NCI-H1930 (cell line): Measurements from ENCODE around the gene MTTP.

ENCODE experiments used
- DNase-seq, 2 experiments: peaks; one replicate each; lab custom pipeline; 2025; lab: John Stamatoyannopoulos, UW

Gene MTTP

DNA sequence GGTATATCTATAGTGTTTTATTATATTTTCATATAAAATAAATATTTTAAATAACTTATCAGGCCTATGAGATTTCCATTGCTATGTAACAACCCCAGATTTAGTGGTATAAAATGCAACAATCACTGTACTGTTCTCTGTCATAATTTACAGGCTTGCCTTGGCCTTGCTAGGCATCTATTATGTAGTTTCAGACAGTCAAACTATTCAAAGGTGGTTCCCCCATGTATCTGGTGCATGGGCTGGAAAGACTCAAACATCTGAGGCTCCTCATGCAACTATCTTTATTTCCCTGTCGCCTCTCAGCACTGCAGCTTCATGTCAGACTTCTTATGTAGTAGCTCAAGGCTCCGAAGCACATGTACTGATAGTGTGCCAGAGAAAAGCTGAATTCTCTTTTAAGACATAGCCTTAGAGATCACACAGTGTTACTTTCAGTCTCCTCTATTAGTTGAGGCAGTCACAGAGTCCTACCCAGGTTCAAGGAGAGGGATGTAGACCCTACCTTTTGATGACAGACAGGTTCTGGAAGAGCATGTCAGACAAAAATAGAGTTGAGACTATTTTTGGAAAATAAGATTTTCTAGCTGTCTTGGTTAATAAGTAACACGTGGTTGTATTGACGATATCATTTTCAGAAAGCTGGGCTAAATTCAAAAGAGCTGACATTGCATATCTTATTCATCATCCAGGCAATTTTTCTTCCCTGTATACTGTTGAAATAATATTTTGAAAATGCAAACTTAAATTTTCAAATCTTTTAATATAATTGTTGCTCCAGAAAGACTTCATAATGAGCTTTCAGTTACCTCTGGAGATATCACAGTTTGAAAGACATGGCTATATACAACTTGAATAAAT lies 19.4 kb downstream of the MTTP start:
- DNase-seq: no peak

GRCh38 chr4:99594818-99595217 lies 20.2 kb downstream of the MTTP start:
- DNase-seq: no peak

GRCh38 chr4:99606716-99607115 lies 32.1 kb downstream of the MTTP start:
- no peak for DNase-seq

GRCh38 chr4:99608417-99608816 lies 33.8 kb downstream of the MTTP start:
- no peak for DNase-seq

DNA sequence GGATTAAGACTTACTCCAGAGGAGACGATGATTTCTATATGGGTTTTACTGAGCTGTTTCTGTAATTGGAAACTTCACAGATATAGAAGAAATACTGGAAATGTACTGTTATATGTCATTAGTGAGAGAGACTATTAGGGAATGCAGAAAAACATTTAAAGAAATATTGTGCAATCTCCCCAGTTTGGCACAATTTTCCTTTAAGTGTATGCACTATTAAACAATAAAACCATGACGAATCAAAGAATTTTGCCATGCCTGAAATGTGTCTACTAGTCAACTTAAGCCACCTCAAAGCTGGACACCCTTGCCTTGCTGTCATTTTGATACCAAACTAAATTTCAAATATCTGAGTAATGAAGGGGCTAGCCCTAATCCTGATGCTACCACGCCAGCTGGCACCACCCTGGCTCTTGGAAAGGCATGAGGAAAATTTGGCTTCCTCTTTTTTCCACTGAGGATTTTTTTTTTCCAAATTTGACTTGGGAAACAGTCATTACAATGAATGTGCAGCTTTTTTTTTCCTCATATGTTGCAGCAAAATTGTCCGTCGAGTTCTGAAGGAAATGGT lies 36.1 kb downstream of the MTTP start:
- DNase-seq: no peak

- DNase-seq: no peak
Measured at GRCh38 chr4:99612281-99612680, 37.7 kb downstream of the MTTP start.

GRCh38 chr4:99612704-99613103 lies 38.1 kb downstream of the MTTP start:
- no peak for DNase-seq

DNA sequence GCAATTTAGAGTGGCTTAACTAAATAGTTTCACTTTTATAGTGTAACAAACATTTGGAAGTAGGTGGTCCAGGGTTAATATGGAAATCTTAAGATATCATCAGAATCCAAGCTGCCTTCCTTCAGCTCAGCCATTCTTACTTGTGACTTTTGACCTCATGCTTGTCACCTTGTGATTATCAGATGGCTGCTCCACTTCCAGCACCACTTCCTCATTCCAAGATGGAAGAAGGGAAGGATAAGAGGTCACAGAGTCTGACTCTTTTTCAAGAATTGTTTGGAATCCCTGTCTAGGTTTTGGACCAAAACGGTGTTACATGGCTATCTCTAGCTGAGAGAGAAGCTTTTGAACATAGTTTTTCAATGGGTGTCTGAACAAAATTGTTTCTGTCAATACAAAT lies 39.9 kb downstream of the MTTP start:
- no peak for DNase-seq

GRCh38 chr4:99615170-99615820 lies 40.7 kb downstream of the MTTP start:
- DNase-seq: no peak

DNA sequence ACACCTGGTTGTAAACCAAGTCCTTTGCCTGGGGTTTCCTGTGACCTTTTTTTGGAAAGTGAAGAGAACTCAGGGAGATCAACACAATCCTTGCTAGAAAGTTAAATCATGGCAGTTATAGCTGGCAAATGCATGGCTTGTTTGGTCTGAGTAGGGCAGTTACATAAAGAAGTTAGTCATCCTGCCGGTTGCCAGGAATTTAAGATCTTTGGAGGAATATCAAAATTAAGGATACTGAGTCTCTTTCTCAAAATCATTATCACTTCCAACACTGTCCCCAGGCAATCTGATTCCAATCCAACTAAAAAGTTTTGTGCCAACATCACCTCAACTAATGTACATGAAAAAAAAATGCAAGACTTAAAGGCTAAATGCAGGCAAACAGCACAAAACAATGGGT lies 42.8 kb downstream of the MTTP start:
- no peak for DNase-seq

GRCh38 chr4:99622341-99622740 lies 47.7 kb downstream of the MTTP start:
- DNase-seq: no peak

DNA sequence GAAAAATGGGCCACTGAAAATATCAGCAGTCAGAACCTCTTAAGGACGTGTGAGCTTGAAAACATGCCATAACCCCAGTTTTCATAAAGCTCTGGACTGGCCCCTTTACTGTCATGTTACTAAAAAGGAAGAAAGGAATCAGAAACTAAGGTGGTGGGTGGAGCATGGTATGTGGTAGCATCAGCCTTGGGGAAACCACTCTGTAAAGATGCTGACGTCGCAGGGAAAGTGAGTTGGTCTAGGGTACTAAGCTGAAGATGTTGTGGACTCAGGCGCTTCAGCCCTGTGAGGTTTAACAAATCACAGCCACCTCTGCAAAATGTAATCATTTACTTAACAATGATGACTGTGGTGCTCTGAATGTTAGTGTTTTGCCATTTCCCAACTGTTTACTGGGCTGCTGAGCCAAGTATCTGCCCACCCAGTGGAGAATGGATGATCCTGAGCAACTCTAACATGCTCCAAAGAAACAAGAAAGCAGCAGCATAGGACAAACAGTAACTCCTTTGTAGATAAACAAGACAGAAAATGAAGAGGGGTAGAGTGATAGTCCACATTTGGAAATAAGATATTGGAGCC lies 49.6 kb downstream of the MTTP start:
- DNase-seq: no peak

GRCh38 chr4:99625369-99625768 lies 50.7 kb downstream of the MTTP start:
- no peak for DNase-seq

- no peak for DNase-seq
Measured at GRCh38 chr4:99628040-99628439, 53.4 kb downstream of the MTTP start.

DNA sequence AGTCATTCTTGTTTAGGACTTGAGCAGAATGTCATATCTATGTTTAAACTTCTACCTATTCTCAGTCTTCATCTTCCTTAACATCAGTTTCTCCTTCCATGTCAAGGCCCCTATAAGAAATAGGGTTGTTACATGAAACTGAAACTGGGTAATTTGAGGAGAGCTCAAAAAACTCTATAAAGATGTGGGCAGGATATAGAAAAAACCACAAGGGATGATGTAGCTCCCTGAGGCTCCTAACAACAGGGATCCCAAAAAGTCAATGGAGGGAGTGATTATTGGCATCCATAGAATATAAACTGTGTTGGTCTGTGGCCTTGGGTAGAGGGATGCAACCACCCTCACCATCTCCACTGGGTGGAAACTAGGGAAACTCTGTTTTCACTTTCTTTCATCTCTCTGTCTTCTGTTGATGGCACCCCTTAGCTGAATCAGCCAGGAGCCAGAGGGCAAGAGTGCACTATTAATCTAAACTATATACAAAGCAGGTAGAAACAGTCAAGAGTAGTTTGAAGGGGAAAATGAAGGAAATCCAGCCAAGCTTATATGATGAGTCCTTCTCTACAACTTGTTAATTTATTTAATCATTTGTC lies 55.4 kb downstream of the MTTP start:
- DNase-seq: no peak

DNA sequence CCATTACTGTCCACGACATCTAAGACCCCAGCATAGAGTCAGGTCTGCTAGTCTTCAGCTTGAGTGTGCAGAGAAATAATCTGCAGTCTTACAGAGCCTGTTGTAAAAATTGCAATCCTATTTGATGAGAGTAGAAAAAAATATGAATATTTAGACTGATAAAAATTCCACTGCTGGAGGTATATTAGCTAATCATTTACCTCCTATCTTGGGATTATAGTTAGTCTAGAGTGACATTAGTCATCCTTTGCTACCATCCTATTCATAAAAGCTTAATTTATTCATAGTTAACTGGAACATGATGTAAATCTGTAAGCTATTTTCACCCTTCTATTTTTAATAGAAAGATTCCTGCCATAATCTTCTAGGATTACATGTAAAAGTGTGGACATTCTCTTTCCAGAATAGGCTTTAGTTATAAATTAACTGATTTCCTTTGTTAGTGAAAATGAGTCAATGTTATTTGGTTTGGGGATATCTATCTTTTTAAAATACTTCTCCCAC lies 56.3 kb downstream of the MTTP start:
- DNase-seq: no peak

GRCh38 chr4:99633772-99634171 lies 59.1 kb downstream of the MTTP start:
- no peak for DNase-seq

GRCh38 chr4:99634742-99635360 lies 60.2 kb downstream of the MTTP start:
- DNase-seq: no peak

DNA sequence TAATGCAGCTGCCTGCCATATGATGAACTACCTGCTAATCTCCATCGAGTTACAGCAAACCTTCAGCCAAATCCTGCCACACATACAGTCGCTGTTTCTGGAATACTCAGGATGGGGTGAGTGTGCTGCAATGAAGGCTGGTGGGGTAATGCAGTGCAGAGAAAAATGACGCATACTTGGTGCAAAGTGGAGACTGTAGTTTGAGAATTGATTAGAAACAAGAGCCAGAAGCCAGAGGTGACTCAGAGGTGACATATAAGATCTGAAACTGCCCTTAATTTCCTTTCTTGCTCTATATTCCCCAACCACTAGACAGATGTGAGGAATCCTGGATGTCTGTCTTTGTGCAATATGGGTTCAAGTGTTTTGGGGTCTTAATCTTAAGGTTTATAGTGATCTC lies 61.0 kb downstream of the MTTP start:
- no peak for DNase-seq

DNA sequence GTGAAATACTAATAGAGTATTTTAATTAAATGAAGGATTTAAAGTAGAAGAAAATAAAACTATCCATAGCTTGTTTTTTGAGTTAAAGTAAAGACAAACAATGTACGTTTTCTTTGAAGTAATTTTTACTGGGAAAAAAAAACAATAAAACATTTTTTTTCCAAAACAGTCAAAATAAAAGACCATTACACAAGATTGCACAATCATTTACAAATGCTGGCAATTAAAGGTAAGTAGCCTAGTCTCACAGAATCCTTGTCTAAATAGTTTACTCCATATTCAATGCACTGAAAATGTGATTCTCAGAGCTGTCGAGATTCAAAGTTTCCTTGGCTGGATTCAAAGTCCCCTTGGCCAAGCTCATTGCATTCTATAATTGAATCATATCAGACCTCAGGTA lies 61.8 kb downstream of the MTTP start:
- no peak for DNase-seq

GRCh38 chr4:99637174-99637573 lies 62.5 kb downstream of the MTTP start:
- DNase-seq: no peak

DNA sequence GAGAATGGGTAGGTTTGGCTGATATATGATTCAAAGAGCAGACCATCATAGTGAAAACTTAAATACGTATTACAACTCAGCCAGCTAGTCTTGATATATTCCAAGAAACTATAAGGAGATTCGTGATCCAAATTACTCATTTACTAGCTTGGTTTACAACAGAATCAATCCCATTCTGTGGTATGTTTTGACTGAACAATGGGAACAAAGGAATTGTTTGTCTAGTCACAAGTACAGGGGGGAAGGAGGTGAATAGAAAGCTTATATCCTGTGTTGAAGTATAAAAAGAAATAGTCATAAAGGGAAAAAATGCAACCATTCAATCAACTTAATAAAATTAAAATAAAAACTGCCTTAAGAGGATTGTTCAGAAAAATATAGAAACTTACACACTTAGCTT lies 66.1 kb downstream of the MTTP start:
- DNase-seq: no peak
